CD4-positive, alpha-beta T cell treated with Interleukin-10 for 1 hour (primary cell): ENCODE results near the gene FOXF2.

ENCODE experiments used
- DNase-seq: peaks from one replicate; pipeline ENCODE4 v3.0.0-alpha.2; 2020

Gene FOXF2

DNA sequence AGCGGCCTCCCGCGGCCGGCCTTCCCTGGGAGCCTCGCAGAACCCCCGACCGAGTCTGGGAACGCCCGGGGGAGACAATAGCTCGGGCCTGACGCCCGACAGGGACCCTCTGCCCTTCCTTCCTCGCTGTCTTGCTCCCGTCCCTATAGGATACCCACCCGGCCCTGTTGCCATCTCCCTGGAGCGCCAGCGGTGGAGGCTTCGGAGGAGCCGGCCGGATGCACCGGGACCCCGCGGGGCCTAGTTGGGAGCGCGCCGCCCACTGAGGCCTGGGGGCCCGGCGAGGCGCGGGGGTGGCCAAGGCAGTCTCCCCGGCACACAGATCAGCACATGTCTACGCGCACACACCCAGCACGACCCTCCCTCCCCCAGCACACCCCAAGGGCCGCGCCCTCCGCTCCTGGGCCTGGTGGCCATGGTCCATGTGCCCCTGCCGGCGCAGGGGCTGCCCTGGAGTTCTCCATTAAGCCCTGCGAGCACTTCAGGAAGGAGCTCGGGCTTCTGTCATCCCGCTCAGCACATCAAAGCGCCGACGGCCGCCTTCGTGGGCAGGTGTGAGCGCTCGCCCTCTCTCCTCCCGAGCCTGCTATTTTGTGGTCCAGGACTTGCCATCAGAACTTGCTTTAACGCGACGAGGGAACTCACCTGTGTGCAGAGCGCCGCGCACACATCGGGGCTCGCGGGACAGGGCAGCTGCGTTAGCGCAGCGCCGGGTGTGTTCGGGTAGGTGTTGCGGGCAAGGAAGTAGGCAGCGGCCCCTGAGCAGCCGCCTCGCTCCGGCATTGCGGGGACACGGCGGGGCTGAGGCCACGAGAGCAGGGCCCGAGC, 3.7 kb downstream of the FOXF2 start:
- no peak for DNase-seq

DNA sequence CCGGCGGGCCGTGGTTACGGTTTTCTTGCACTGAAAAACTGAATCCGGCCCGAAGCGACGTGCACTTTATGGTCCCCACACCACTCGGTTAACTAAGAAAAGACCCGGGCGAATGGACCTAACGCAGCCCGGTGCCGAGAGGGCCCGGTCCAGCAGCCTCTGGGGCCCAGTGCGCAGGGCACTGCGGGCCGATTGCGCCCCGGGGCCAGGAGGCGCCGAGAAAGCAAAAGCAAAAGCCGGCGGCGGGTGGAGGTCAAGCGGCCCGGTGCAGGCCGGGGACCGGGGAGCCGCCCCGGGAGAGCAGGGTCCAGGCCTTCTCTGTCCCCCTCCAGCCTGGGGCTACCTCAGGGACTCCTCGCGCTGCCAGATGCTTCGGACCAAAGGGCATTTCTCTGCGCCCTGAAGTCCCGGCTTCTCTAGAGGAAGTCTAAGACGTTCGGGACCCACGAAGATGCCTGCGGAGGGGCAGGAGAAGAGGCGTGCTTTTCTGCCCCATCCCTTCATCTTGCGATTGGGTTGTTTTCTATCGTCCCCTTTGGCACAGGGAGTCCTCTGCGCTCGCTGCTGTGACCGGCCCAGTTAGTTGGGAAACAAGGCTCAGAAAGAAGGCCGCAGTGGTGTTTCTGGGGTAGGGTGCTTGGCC, 4.4 kb downstream of the FOXF2 start:
- no peak for DNase-seq

DNA sequence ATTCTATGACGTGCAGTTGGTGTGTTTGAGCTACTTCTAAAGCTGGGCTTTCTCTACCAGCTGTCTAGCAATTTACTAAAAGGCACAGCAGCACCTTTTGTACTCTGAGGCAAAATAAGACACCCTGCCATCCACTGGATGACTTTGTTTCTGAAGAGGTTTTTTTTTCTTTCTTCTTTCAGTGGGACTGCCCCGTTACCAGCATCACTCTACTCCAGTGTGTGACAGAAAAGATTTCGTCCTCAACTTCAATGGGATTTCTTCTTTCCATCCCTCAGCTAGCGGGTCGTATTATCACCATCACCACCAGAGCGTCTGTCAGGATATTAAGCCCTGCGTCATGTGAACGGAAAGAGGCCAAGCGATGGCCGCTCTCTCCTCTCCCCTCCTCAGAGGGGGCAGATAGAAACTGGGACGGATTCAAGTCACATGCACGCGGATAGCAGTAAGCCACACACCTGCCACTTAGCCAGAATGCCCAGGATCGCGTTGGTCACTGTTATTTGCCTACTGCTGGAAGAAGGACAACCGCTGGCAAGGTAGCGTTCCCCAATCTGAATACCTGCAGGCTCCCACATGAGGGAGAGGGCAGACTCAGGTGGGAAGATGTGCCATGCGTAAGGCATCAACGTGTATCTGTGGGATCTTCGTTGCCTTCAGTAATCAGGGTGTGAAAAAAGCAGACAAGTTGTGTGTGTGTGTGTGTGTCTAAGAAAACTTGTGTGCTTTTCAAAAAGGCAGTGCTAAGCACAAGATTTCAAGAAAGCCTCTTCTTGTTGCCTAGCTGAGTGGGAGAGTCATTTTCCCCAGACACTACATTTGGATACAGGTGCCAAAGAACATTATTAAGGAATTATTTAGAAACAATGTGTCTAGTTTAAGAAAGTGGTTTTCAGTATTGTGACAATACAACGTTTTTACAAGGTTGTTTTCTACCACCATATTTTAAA, 5.4 kb downstream of the FOXF2 start:
- no peak for DNase-seq

DNA sequence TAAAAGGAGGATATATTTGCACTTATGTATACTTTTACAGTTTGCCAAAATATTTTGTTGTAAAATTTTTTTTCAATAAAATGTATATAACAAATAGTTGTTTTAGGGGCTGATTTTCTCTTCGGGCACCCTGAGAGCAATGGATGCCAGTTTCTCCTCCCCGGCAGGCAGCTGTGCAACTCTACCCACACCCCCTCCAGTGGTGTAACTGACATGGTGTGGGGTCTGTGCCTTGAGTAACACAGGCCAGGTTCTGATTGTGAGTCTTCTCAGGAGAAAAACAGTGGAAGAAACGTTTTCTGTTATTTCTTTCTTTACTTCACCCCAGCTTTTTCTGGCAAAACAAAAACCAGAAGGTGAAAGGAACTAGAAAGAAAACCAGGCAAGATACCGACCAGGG, 6.1 kb downstream of the FOXF2 start:
- DNase-seq, result no peak

DNA sequence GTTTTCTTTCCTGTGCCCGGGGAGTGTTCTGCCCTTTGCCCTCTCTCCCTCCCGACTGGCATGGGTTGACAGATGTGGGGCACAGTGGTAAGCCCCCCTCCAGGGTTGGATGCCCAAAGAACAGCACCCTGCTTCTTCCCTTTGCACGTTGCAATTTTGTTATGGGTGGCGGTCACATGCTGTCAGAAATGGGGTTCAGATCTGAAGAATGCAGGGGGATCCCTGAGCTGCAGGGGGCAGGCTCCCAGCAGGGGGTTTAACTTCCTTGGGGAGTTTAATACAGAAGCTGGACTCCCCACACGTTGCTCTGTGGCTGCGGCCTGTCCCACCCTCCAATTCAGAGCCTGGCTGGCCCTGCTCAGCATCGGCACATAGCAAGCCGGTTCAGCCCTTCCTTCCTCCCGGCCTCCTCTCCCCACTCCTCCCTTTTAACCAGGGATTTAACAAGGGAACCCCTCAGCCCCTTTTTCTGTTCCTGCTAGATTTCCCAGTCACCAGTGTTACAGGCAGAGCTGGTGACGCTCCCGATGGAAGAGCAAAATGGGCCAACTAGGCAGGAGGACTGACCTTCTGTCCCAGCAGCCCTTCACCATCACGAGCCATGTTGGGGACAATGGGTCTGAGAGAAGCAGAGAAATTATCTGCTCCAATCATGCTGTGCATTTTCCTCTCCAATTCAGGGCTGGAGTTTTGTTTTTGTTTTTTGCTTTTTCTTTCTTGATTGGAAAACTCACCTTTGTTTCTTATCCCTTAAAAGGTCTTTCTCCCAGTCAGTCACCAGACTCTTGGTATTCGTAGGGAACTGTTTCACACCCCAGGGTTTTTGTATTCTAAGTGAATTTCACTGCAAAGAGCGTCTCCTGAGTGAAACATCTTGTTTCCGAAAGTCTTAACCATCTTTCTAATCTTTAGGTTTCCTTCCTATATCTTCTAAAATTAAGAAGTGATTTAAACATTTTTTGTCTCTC, 6.8 kb downstream of the FOXF2 start:
- DNase-seq, result no peak

DNA sequence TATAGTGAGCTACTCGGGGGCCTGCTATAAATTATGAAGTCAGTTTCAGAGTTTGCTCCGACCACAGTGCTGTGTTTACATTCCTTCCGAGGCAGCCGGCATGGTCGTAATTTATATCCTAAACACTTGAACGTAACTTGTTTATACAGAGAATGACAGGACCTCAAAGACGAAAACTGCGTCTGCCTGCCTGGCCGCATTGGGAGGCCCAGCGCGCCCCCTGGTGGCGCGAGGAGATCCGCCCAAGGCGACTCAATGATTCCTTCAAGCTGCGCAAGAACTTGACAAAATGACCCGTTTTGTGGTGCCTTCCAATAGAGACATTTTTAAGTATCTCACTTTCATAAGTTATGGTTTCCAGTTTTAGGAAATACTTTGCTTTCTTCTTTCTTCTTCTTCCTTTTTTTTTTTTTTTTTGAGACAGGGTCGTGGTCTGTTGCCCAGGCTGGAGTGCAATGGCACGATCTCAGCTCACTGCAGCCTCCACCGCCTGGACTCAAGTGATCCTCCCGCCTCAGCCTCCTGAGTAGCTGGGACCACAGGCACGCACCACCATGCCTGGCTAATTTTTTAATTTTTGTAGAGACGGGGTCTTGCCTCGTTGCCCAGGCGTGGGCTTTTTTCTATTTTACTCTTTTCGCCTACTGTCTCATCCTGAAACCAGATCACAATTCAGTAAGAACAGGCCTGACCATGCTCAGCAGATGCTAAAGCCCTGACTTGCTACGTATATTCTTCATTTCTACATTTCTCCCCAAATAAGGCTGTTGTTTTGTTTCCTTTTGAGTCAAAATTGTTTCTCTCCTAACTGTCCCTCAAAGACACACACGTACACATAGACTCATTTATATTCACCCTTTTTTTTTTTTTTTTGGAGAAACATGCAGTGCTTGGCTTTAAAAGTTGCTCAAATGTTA, 7.8 kb downstream of the FOXF2 start:
- DNase-seq, result peak; percentile 65

DNA sequence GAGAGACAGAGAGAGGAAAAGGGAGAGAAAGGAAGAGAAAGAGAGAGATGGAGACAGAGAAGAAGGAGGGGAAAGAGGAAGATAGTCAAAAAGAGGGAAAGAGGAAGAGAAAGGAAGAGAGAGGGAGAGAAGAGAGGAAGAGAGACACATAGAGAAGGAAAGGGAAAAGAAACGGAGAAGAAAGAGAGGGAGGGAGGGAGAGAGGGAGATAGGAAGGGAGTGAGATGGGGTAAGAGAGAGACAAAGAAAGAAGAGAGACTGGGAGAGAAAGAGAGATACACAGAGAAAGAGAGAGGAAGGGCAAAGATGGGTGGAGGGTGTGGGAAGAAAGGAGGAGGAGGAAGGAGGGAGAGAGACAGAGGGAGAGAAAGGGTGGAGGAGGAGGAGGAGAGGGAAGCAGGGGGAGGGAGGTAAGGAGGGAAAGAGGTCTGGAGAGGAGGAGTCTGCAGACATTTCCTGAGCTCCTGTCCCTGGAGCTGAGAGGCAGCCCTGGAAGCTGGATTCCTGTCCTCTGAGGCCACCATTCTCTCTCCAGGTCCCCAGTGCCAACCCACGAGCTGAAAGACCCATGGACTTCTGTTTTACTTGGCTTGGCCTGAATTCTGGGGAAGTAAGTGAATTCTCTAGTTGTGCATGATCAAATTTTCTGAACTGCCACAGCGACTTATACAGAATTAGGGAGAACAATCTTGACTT, 9.9 kb downstream of the FOXF2 start:
- no peak for DNase-seq

DNA sequence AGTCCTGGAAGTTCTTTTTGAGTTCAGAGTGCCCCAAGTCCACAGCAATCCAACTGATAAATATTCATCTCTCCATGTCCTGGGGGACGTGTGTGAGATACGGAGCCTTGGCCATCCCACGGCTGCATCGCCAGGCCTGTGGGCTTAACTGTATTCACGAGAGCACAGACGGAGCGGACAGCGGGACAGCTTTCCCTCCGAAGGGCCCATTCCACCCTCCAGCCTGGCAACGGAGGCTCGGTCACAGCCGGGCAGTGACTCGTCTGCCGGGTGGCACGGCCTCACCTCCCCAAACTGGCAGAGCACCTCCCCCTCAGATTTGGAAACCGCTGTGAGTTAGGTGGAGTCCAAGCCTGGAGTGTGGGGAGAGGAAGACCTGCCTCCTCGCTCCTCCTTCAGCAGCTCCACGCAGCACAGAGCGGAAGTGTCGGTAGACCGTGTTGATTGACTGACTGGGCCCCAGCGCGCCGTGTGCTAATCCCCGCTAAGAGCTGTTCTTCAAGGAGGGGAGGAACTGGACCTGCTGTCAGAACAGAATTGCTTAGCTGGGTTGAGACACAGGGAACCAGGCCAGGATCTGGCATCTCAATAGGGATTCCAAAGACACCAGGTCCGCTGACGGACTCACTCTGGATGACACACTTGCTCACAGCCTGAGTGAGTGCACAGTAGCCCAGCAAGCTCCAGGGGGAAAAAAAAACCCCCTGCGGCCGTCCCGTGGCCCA, 10.9 kb downstream of the FOXF2 start:
- DNase-seq, result no peak

DNA sequence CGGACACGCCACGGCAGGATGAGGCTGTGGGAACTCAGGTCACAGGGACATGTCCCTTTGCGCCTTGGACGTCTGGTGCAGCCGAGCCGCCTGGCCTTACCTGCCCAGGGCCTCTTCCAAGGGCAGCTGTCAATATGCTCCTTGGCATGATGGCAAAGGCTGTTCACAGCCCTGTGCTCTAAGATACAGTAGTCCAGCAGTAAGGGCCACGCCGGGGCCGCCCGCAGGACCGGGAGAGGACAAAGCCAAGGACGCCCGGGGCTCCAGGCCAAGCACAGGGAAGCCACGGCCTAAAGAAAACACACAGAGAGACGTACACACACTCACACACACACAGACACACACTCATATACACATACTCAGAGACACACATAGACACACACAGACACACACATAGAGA, 13.0 kb downstream of the FOXF2 start:
- DNase-seq, result no peak

DNA sequence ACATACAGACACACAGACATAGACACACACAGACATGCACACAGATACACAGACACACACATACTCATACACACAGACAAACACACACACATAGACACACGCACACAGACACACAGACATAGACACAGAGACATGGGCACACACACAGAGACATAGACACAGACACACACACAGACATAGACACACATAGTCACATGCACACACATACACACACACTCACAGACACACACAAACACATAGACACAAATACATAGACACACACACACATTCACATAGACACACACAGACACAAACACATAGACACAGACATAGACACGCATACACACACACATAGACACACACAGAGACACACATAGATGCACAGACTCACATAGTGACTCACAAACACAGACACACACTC, 13.5 kb downstream of the FOXF2 start:
- no peak for DNase-seq

DNA sequence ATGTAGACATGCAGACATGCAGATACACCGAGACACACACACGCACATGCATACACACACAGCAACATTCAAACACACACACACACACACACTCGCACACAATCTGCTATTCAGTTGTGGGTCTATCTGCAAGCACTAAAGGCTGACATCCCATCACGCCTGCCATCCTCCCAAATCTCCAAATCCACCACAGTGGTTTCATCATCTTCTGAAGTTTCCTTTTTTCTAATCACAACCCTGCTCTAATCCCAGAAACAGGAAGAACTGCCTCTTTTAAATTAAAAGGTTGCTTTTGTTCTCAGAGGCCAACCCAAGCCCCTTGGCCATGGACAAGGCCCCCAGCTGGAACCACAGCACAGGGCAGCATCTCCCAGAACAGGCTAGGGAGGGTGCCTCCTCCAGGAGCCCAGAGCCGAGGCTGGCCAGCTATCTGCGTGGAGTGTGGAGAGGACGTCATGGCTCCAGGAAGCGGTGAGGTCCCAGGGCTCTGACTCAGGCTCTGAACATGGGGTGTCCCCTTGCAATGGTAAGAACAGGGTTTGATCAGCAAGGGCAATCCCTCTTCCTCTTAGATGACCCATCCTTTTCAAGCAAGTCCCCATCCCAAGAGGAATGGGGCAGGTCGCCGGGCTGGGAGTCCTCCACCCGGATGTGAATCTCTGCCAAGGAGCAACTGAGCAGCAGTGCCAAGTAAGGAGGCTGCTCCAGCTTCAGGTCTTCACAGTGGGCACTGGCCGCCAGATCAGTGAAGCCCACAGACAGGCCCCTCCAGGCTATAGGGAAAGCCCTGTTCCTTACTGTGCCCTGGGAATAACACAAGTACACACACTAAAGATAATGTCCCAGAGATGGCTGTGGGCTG, 14.7 kb downstream of the FOXF2 start:
- DNase-seq, result no peak

DNA sequence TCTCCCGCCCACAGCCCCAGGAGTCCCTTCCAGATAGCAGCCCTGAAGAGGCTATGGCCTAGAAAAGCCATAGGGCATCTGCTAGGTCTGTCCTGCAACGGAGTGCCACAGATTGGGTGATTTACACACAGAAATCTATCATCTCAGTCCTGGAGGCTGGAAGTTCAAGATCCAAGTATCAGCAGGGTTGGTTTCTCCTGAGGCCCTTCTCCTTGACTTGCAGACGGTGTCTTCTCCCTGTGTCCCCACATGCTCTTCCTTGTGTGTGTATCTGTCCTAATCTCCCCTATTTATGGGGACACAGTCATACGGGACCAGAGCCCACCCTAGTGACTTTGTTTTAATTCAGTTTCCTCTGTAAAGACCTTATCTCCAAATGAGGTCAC, 15.3 kb downstream of the FOXF2 start:
- no peak for DNase-seq

DNA sequence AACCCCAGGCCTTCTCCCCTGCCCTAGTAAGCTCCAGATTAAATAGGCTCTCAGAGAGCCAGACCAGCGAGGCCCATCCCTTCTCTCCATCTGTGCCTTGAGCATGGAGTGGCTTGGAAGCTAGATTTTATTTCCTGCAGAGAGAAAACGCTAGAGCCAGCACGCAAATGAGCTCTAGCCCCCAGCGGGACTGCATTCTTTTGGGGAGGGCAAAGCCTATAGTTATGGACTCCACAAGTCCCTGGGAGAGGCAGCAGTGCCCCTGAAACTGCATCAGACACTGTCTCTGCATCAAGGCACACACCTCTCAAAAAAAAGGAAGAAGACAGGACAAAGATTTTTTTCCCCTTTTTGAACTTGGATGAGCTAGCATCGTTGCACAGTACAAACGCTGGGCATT, 15.8 kb downstream of the FOXF2 start:
- DNase-seq, result no peak

DNA sequence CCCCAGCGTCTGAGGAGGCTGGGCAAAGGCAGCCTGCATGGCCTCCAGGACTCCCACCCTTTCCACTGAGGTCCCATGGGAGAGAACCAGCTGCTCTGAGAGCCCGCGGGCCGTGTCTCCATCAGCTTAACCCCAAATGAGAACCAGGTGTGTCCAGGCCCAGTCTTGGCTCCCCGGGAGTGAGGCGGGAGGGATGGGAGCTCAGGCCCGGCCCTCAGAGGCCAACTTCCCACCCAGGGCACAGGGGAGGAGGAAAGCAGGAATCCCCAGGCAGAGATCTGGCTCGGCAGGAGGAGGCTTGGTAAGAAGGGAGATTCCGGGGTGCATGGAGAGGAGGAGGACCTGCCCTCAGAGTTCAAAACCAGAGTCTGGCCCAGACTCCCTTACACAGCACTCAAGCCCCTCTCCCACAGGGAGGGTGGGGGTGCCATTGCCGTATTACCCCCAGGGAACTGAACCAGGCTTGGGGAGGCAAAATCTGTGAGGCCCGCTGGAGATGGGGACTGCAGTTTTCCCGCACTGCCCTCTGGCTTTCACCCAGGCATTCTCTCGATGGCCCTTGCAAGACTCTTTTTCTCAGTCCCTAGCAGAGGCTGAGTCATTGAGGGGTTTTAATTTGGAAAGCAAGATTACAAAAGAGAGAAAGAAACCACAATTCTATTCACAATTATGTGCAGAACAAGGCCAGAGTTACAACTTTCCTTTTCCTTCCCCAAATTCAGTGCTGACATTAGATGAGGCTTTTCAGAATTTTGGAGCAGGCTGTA, 17.1 kb downstream of the FOXF2 start:
- DNase-seq, result no peak

DNA sequence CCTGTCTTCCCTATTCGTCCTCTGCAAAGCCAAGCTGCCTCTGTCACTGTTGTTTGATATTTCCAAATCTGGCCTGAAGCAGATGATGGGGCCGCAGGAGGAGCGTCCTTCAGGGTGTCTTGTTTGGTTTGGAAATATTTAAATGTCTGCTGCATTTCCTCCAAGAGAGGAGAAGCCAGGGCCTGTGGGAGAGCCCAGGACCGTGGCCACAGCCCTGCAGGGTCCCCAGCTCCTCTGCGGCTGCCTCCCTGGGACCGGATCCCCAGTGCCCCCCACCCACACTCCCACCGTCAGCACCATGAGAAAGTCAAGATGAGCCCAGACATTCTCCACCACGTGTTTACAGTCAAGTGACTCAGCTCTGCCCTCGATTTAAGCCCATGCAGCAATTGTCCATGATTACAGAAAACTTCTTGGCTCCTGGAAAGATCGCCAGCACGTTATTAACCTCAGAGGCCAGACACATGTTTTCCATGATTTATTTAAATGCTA, 18.2 kb downstream of the FOXF2 start:
- no peak for DNase-seq

DNA sequence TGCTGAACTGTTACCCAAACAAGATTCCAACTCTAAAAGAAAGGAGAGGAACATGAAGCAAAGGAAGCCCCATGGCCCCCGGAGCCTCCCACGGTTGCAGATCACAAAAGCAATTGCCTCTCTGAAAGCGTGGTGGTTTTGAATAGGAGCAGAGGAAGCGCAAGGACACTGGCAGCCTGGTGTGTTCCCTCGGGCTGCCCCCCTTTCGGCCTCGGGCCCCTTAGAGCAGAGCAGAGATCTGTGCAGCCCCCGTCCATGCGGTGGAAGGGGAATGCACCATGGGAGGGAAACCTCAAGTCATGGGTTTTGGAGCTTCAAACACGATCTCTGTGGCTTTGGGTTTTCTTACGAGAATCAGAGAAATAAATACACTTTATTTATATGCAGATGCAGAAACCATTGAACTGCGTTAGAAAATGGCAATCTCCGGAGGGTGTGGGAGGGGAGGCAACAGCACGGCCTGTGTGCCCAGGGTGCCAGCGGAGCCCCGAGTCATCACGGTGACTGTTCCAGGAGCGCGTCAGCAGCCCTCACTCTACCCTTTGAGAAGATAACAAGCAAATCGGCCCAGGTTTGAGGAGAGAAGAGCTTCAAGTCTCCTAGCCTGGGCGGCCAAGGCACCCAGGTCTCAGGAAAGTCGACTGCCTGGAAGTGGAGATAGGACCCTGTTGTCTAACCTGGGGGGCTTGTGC, 20.5 kb downstream of the FOXF2 start:
- no peak for DNase-seq

DNA sequence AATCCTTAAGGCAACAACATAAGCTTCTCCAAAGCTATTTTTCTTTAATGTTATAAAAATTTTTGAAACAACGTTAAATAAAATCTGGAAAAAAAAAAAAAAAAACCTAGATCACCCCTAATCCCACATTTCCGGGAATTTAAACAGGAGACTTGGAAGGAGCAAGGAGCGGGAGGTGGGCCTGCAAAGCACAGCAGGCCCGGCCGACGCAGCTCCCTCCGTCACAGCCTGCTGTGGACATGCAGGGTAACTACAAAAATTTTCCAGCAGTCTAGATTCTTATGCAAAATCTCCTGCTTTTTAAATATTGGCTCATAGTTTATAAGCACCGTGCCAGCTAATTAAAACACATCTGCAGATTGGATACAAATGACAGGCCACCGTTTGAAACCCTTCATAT, 23.5 kb downstream of the FOXF2 start:
- DNase-seq, result no peak
